NCI-H128 (cell line): ENCODE results near the gene HS3ST1.

ENCODE experiments used
- DNase-seq: peaks from one replicate; lab custom pipeline; 2025; ENCODE audit not compliant: unreplicated experiment; lab: John Stamatoyannopoulos, UW

The HS3ST1 gene

DNA sequence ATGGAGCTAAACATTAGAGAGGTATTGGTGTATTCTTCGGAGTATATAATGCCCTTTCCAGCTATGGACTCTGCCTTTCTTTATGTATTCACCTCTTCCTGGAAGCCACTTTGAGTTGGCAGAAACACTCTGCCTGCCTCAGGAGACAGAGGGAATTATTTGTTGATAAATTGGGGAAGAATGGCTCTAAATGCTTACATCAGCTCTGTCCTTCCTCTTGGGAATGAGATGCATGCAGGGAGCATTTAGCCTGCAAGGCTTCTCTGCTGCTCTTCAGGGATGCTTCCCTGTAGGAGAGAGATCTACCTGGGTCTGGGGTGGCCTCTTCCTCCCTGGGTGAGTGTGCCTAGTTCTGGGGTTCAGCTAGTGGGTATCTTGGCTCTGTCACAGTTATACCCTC is 6.9 kb upstream of the HS3ST1 start:
- DNase-seq = no peak

DNA sequence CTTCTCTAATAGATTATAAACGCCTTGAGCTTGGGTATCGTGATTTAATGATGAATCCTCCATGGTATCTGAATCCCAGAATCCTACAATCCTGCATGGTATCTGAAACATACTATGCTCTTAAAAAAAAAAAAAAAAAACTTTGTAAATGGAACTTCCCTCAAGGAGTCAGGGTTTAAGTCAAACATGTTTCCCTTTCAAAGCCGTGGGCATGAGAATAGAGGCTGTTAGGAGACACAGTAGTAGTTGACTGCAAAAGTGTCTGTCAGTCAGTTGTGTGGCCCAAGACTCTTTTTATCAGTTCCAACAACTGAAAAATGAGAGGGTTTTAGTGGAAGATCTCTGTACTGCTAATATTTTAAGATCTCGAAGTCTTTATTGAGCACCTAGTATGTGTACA is 2.4 kb upstream of the HS3ST1 start:
- no peak for DNase-seq

DNA sequence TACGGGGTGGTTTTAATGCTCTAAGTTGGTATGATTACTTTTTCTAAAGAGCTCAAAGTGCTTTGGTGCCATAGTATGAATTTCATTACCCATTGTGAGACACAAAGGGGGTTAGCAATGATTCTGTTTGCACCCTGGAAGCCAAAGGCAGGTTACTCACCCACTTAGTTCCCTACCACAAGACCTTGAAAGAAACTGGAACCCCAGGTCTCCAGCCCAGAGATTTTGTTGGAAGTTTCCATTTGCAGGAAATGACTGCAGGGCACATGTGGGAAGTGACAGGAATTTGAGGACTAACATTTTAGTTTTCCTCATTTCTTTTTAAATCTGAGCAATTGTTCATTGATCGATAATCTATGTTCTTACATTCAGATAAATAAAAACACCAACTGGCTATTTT is 1.8 kb upstream of the HS3ST1 start:
- no peak for DNase-seq

DNA sequence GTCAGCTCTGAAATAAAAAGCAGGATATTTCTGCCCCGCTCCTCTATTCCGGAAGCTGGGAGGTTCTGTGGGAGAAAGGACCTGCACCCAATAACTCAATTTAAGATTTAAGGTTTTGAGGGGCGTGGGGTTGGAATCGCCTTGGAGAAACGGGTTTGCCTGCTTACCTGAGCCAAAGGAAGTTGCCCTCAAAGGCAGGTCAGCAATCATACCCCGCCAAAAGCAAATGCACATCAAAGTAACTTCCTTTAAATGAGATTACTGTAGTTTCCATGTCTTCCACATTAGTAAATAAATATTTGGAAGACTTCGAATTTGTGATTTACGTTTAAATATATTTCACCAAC is 978 bp upstream of the HS3ST1 start:
- DNase-seq = no peak

DNA sequence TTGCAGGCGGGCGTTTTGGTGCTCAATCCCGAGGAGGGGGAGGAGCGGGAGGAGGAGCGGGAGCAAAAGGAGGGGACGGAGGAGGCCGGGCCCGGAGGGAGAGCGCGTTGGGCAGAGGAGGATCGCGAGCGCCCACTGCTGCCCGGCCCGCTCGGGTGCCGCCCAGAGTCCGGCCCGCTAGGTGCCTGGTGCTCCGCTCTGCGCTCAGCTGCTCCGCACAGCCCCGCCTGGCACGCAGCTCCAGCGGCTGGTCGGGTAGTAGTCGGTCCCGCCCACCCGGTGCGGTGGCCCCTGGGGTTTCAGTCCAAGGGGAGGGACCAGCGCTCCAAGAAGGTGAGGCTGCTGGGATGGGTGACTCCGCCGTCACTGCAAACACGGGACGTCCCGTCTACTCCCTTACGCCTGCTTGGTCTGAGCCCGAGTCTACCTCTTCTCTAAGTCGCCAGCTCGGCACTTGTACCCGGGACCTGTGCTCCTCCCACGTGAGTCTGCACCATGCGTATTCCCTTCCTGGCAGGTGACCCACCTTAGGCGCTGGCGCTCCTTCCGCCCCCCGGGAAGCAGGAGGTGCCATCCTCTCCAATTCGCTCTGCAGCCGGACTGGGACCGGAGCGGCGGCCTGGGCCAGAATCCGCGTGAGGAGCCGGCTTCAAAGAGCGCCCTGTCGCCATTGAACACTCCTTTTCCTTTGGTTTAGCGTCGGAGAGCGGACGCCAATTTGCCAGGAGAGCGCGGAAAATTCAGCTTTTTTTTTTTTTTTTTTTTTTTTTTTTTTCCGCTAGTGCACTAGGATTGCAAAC is 405 bp upstream of the HS3ST1 start:
- peak; percentile 35 for DNase-seq

DNA sequence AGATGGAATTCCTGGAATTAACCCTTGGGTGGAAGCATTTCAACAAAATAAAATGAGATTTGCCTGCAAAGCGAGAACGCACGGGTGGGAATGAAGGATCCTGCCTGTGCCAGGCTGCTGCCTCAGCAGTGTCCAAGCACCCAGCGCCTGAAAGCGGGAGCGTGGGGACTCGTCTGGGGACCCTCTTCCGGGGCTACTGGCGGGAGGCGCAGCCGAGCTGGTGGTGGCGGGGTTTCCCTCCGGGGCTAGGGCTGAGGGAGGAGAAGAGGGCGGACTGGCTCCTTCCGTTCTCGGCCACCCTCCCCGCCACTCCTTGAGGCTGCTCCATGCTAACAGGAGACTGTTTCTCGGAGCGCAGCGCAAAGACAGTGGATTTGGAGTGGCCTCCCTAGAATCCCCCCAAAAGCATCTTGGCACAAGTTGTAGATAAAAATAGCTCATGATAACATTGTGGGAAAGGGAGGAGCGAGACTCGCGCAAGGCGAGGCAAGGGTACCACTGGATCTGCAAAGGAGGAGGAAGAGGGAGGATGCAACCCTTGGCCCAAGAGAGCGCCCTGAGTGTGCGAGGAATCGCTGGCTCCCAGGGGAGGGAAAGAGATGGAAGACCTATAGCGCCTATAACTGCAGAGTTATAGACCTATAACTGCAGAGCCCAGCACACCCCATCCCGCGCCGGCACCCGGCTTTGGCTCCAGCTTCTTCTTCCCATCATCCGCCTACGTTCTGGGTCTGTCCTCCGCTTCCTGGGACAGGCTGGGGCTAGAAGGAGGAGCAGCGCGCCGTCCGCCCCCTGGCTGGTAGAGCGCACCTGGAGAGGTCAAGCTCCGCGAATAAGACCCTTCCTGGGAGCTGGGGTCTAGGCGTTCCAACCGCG is 1.3 kb downstream of the HS3ST1 start:
- no peak for DNase-seq

DNA sequence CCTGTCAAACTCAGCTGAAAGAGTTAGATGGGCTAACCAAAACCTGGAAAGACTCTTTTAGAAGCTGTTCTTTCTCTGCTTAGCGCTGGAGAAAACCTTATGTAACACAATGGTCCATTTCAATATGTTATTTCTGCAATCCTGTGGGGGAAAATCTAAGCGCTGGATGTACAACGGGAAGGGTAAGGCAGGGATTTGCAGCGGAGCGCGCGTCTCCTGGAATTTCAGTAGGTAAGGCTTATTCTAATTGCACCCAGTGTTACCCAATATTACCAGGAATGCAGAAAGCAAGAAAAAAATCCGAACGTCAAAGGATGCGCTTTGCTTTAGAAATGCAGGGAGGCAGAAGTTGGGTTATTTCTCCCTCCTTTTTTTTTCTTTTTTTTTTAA is 2.0 kb downstream of the HS3ST1 start:
- no peak for DNase-seq

DNA sequence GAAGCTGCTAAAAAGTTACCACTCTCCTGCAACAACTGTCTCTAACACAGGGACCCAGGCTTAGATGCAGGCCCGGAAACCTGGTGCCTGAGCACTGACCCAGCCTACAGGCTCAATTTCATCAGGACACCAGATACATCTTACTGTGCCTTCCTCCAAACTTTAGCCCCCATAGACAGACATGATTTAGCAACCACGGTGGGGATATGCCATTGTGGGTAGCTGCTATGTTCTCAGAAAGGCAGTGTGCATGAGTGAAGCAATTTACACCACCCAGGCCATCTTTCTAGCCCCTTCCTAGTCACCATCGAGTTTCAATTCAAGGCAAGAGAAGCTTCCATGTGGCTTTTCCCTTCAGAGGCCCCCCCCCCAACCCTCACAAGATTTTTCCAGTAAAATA is 2.7 kb downstream of the HS3ST1 start:
- no peak for DNase-seq

DNA sequence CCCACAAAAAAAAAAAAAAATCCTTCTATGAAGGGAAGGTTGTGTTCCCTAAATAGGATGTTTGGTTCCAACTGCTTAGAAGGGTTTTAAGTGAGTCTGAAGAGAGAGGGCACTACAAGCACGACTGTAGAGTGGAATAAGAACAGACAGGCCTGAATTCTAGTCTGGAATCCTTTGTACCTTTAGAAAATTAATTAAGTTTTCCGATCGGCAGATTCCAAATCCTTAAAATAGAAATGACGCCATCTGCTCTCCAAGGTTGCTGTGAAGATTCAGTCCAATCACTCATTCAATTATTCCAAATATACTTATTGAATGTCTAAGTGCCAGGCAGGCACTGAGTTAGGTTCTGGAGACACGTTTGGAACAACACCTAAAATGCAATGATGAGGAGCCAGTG is 3.8 kb downstream of the HS3ST1 start:
- no peak for DNase-seq

DNA sequence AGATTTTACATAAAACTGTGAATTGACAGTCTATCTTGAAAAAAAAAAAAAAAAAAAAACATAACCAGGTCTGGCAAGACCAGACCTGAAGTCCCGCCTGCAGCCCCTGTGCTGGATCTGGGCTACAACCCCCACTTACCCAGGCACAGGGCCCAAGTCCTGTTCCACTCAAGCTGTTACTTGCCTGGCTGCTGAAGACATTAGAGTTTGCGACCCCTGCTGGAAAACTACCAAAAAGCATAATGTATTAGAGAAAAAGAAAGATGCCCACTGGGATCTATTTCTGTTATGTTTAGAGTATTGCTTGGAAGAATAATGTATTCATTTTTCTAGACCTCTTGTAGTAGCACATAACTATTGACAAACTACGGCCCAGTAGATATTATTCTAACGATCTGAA is 4.7 kb downstream of the HS3ST1 start:
- DNase-seq = no peak

DNA sequence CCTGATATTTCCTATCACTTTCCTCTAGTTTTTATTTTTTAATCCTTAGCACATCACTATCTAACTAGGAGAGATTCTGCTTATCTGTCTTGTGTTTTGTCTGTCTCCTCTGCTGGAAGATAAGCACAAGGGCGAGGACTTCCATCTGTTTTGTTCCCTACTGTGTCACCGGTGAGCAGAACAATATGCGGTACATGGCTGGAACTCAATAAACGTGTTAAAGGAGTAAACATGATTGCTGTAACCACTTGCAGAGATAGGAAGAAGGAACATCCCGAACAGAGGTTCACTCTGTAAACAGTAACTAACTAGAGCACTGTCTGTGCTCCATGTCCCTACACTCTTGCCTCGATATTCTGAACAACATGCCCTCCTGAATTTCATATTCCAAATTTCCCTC is 5.2 kb downstream of the HS3ST1 start:
- no peak for DNase-seq

DNA sequence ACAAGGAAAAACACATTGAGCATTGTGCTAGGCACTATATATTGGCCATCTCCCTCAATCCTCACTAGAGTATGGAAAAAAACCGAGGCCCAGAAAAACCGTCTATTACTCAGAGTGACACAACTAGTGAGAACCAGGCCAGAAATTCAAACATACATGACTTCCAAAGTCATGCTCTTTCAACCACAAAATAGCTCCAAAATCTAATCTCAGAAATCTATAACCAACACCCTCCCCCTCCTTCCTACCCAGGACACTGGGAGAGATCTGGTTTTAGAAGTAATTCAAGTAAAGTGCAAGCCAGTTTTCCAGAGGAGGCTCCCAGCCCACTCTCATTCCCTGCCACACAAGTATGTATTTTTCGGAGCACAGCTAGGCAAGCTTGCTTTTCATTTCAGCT is 7.6 kb downstream of the HS3ST1 start:
- no peak for DNase-seq

DNA sequence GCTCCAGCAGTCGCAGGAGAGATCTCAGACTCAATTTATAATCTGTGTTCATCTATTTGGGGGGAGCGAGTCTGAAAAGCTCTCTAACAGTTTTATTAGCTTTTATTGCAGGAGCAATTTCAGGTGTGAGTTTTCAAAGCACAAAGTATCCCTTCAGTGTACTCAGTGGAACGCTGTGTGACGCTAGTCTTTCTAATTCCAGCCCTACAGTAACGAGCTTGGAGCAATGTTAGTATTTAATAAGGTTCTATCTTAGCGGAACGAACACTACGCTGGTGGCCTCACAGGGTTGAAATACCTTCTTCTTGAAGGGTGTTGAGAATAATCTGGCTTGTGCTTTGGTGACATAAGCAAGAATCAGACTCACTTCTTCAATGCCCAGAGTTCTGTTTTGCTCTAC is 8.4 kb downstream of the HS3ST1 start:
- DNase-seq = no peak

DNA sequence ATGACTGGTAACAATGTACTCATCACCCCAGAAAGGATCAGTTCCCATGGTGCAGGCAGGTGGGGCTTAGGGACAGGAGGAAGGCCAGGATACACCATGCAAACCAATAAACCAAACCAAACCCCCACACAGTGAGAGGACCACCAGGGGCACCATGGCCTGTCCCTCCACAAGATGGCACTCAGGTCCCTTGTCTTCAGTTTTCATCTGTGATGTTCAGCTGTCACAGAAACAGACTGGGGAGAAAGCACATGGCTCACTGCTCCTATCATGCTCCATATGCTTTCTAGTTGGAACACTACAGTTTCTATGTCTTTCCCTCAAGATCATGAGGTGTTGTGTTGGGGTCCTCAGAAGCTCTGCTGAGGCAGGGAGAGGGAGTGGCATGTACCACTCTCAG is 10.1 kb downstream of the HS3ST1 start:
- no peak for DNase-seq

DNA sequence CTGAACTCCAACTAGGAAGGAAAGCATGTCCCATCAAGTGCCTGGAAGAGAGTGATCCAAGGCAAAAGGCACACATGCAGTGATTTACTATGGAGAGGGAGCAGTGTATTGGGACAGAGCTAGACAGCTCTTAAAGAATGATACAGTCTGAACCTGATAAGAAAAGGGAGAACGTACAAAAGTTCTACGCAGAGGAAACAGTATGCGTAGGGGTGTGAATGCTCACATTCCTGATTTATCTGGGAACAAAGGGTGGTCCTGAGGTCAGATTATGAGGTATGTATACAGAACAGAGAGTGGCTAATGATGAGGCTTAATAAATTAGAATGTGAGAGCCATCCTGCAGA is 12.0 kb downstream of the HS3ST1 start:
- DNase-seq = no peak

DNA sequence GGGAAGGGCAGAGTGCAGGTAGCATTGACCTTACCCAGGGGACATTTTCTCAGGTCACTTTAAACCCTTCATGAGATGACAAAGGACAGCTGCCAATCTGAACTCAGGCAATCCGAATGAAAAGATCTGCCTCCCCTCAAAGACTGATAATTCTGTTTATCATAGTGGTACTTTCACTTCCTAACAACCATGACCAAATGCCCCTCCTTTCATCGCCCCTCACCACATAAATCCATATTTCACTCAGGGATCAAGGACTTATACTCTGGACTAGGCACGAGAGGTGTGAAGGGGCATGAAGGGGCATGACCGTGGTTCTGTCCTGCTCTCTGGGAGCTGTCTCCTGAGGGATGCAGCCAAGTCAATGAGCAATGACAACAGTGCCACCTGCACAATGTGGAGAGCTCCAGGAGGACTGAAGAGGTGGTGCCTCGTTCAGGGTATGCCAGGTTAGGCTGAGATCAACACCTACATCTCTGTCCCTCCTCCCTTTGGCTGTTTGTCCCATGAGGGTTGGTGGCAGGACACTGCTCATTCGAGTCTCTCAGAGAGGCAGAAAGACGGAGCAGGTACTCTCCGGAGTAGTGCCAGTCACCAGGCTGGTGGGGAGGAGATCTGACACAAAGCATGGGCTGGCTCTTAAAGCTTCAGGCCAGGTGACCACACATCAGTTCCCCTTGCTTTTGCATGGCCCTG is 12.5 kb downstream of the HS3ST1 start:
- no peak for DNase-seq

DNA sequence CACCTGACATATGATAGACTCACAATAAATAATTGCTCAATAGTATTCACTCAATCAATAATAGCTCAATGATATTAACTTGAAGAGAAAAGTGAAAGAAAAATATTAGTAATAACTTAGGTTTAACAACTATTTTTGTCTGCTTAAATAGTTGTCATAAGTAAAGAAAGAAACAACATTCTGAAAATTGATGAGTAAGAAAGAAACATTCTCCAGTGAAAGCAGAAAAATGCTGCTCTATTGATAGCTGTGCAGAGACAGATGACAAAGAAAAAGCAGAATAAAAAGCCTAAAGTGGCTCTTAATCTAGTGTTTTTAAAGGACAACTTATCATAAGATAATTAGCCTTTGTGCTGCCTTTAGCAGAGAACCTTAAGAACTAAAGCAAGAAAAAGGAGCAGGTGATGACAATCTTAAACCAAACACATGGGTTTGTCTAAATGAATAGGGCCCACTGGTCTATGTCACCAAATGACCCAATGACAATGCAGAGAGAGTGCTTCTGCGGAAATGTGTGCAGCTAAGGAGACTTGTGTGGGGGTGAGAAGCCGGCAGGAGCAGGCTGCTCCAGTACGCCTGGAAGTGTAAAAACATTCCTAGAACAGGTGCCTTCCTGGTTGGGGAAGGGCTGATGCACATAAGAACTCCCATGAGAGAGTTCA is 13.2 kb downstream of the HS3ST1 start:
- no peak for DNase-seq

DNA sequence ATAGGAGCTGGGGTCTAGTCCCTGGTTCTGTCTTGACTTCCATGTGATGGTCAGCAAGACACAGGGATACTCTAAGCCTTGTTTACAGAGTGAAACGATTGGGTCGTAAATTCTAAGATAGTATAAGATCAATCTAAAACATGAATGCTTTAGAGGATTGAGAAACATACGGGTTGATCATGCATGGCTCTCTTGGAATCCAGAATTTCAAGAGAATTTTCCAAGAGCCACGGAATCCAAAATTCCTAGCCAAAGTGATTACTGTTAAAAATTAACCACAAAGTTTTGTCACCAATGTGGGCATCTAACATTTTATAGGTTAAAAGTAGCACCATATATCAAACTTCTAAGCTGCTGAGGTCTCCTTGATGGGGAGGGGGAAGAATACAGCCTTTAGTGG is 16.5 kb downstream of the HS3ST1 start:
- DNase-seq = no peak

DNA sequence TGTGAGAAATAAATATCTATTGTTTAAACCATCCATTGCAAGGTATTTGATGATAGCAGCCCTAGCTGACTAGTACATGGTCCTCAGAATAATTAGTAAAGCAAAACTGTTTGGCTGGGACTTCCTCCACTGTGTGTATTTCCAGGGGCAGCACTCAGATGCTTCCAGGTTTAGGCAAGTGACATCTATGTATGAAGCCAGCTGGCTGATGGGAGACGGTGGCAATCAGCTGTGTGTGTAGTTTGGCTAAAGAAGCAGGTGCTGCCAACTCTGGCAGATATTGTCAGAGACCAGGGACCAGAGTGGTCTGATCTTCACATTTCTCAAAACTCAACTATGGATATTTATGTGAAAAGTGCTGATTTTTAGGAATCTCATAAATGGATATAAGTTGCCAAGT is 19.1 kb downstream of the HS3ST1 start:
- DNase-seq = no peak

DNA sequence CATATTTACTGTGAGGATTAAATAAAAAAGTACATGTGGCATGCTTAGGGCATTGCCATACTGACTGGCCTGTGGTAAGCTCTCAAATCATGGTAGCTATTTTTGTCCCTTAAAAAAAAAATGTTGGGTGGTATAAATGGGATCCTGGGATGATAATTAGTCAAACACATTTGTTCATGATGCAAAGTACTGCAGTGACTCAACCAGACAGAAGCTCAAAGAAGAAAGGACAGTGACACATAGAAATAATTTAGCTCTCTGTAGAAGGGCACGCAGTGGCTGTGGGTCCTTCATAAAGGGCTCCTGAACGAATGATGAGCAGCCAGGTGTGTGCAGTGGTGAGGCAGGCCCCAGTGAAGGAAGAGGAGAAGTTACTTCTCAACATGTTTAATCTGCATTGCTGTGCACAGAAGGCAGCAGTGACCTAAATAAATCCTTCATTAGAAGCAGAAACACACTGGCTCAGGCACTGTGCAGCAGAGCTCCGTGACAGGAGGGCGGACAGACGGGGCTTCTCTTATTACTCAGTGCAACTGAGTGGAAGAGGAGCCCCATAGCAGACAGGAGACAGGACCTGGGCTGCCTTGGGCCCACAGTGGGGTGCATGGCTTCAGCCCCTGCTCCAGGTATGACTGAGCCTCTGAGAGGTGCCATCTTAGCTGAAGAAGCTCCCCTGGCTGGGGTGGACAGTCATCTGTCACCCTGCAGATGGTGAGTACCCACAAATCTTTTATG is 20.3 kb downstream of the HS3ST1 start:
- no peak for DNase-seq

DNA sequence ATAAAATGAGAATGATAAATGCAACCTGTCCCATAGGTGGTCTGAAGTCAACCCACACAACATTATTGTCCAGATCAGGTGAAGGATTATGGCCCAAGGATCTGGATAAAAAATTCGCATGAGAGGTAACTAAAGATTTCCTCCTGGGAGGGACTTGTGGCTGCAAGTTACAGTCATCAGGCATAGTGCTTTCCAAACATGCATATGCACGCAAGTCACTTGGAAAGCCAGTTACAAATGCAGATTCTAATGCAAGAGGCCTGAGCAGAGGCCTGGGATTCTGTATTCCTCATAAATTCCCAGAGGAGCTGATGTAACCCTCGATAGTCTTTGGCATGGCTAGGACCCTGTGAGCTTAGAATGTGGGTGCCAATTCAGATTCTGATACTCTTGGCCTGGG is 21.1 kb downstream of the HS3ST1 start:
- DNase-seq = no peak
